Measurements from ENCODE around the gene MS4A6E. TPM values are rescaled to one million over a fixed set of nuclear protein-coding genes. Genes with fewer than 3 reads are reported as not detected.

The MS4A6E gene
- total and polyA plus RNA-seq, 2 of the 8 experiments (the other 6 are each of a cell fraction or from before 2014, with no cell fraction given): not detected

- Histone ChIP-seq H3K36me3 (ENCODE audit: control insufficient read depth in 2 of 4, insufficient read depth in 4 of 4, low read length in 3 of 4) (no peaks in the 10 kb centered on the region), H3K27me3 (replicated peaks in 1 of 4; ENCODE audit: control insufficient read depth in 3 of 4, extremely low read depth in 1 of 4, insufficient read depth in 3 of 4, low read length in 3 of 4) (no peaks in the 10 kb centered on the region), H3K27ac (ENCODE audit: low read depth, low read length) (no peak overlapping the region), H3K4ac (replicated peaks; ENCODE audit: insufficient read length, low read depth, low read length) (no peak overlapping the region), H3K18ac (ENCODE audit: extremely low read depth, low read length) (no peak overlapping the region), H2AK5ac (ENCODE audit: low read depth, low read length) (no peak overlapping the region), H3K79me1 (ENCODE audit: low read depth, low read length) (no peaks in the 10 kb centered on the region), H2BK120ac (replicated peaks; ENCODE audit: low read depth, low read length) (no peak overlapping the region), H2BK20ac (ENCODE audit: low read length) (no peak overlapping the region), H4K91ac (replicated peaks; ENCODE audit: insufficient read length, low read length) (no peak overlapping the region), H3K4me2 (ENCODE audit: insufficient read depth in 1 of 2, low read depth in 2 of 2, low read length in 2 of 2) (no peak overlapping the region), H3K23ac (ENCODE audit: insufficient read length) (no peak overlapping the region), H3K23me2 (ENCODE audit: low read depth, low read length) (no peaks in the 10 kb centered on the region), H2BK15ac (ENCODE audit: low read length) (no peak overlapping the region), H4K20me1 (replicated peaks in 1 of 2; ENCODE audit: control insufficient read depth in 1 of 2, insufficient read depth in 2 of 2, low read length in 2 of 2) (no peaks in the 10 kb centered on the region), H3K9me3 (ENCODE audit: insufficient read depth in 2 of 2, low read depth in 1 of 2, low read length in 1 of 2) (no peaks in the 10 kb centered on the region), H2BK12ac (ENCODE audit: low read depth, low read length) (no peak overlapping the region), H3K56ac (replicated peaks; ENCODE audit: insufficient read length, low read depth, low read length) (no peak overlapping the region), H2AFZ (ENCODE audit: low read length) (no peak overlapping the region), H3K9ac (replicated peaks in 1 of 4; ENCODE audit: extremely low read depth in 1 of 4, low read depth in 3 of 4, low read length in 3 of 4) (no peak overlapping the region), H4K5ac (ENCODE audit: insufficient read length, low read depth, low read length) (no peak overlapping the region), H2BK5ac (ENCODE audit: low read depth, low read length) (no peak overlapping the region), H3K14ac (ENCODE audit: insufficient read length) (no peak overlapping the region), H3K4me3 (ENCODE audit: extremely low read depth in 1 of 4, insufficient read depth in 2 of 4, low read depth in 3 of 4, low read length in 4 of 4) (no peak overlapping the region), H3K79me2 (ENCODE audit: control insufficient read depth in 1 of 2, insufficient read depth in 2 of 2, low read length in 2 of 2) (no peaks in the 10 kb centered on the region), H3K4me1 (replicated peaks in 1 of 4; ENCODE audit: control insufficient read depth in 3 of 4, insufficient read depth in 4 of 4, low read length in 3 of 4) (no peaks in the 10 kb centered on the region), H4K8ac (ENCODE audit: extremely low read depth, insufficient read depth, low read length) (no peak overlapping the region)
- ChIA-PET CTCF (ENCODE audit: partially characterized antibody) (interaction anchor here (1.5 to 7.4 kb wide), 3 partner anchors 12 to 56 kb away, joined by 5 to 52 read pairs (median 51); no protein-coding TSS in a partner anchor), POLR2A (ENCODE audit: partially characterized antibody) (no interaction called here)
- DNase-seq (ENCODE audit: low read depth in 1 of 2, low spot score in 2 of 2): no peak
- no peak for FAIRE-seq
- TF ChIP-seq BACH1 (IDR thresholded peaks at IDR 0.05; ENCODE audit: low read length) (no peak), CHD1 (IDR thresholded peaks at IDR 0.05; ENCODE audit: low read depth, low read length) (no peak), USF2 (IDR thresholded peaks at IDR 0.05; ENCODE audit: low read length) (no peak), SP2 (IDR thresholded peaks at IDR 0.05; ENCODE audit: low read length) (no peak), POLR2A (IDR thresholded peaks at IDR 0.05; ENCODE audit: control extremely low read depth in 1 of 2, low read depth in 2 of 2, low read length in 2 of 2) (no peak), CEBPB (IDR thresholded peaks at IDR 0.05; ENCODE audit: low read depth, low read length) (no peak), TAF1 (IDR thresholded peaks at IDR 0.05; ENCODE audit: low read depth, low read length) (no peak), FOSL1 (IDR thresholded peaks at IDR 0.05; ENCODE audit: insufficient read depth, low read depth, low read length) (no peak)
These were observed 6.0 kb upstream of the MS4A6E start for GRCh38 chr11:60321051-60321450.

All from H1 (cell line).